Neutrophil (primary cell): ENCODE data around the gene WDR88.

Experiments used
- H3K27ac ChIP-seq: fragments of 200-600 bp; sonication (generic); 2 replicates; pipeline ENCODE4 v1.5.1; 2016; ENCODE audit warnings: mild to moderate bottlenecking, moderate library complexity
- H3K27me3 ChIP-seq: fragments of 200-600 bp; sonication (generic); 2 replicates; pipeline ENCODE4 v1.6.0; 2016; ENCODE audit warnings: mild to moderate bottlenecking
- H3K36me3 ChIP-seq: fragments of 200-600 bp; sonication (generic); 2 replicates; pipeline ENCODE4 v1.5.1; 2017
- H3K4me1 ChIP-seq, 2 experiments: fragments of 200-600 bp in 1 of 2; sonication (generic) in 1 of 2; 1 replicate in 1 of 2; 2 replicates in 1 of 2; pipeline versions ENCODE4 v1.5.1 to v1.6.1; 2013 to 2016; ENCODE audit warnings: low read depth in 1 of 2, low read length in 1 of 2, mild to moderate bottlenecking in 1 of 2, moderate library complexity in 1 of 2; ENCODE audit not compliant: control insufficient read depth in 1 of 2, insufficient read depth in 1 of 2
- H3K4me3 ChIP-seq, 2 experiments: fragments of 200-600 bp in 1 of 2; sonication (generic) in 1 of 2; 1 replicate in 1 of 2; 2 replicates in 1 of 2; pipeline ENCODE4 v1.5.1; 2013 to 2016; ENCODE audit warnings: low read depth in 1 of 2, low read length in 1 of 2, mild to moderate bottlenecking in 1 of 2, moderate library complexity in 1 of 2
- H3K9me3 ChIP-seq: fragments of 200-600 bp; sonication (generic); 2 replicates; pipeline ENCODE4 v1.5.1; 2016
- TF ChIP-seq, protein P1 (sequence below): fragments of 200-600 bp; sonication (generic); IDR thresholded peaks from 2 replicates; pipeline ENCODE4 v1.5.1; 2016; ENCODE audit warnings: antibody characterized with exemption

Gene WDR88

DNA sequence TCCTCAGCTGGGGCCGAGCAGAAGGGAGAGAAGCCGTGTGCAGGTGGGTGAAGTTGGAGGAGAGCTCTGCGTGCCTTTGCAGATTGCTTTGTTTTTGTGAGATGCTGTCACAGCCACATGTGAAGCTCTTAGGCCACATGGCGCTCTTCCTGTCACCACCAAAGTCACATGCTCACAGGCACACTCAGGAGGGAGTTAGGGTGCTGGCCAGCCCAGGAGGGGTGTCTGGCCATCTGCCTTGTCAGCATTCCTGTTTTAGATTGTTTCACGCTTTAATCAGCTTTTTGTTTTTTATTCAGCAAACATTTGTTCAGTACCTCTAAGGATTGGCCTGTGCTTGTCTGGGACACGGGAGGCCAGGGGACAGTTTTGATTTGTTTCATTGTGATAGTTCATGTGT, 29.0 kb upstream of the WDR88 start:
- TF ChIP-seq, protein P1, sequence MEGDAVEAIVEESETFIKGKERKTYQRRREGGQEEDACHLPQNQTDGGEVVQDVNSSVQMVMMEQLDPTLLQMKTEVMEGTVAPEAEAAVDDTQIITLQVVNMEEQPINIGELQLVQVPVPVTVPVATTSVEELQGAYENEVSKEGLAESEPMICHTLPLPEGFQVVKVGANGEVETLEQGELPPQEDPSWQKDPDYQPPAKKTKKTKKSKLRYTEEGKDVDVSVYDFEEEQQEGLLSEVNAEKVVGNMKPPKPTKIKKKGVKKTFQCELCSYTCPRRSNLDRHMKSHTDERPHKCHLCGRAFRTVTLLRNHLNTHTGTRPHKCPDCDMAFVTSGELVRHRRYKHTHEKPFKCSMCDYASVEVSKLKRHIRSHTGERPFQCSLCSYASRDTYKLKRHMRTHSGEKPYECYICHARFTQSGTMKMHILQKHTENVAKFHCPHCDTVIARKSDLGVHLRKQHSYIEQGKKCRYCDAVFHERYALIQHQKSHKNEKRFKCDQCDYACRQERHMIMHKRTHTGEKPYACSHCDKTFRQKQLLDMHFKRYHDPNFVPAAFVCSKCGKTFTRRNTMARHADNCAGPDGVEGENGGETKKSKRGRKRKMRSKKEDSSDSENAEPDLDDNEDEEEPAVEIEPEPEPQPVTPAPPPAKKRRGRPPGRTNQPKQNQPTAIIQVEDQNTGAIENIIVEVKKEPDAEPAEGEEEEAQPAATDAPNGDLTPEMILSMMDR, result no peak
- Histone ChIP-seq H3K4me1 (no peaks in the 10 kb centered on the region), H3K4me3 (no peak overlapping the region), H3K27ac (no peak overlapping the region), H3K36me3 (peaks cover 70% of the 10 kb centered on the region), H3K27me3 (no peaks in the 10 kb centered on the region), H3K9me3 (no peaks in the 10 kb centered on the region)

- TF ChIP-seq, protein P1, result no peak
- Histone ChIP-seq H3K27ac (no peak overlapping the region), H3K4me3 (no peak overlapping the region), H3K4me1 (no peaks in the 10 kb centered on the region), H3K9me3 (no peaks in the 10 kb centered on the region), H3K36me3 (peaks cover 76% of the 10 kb centered on the region), H3K27me3 (no peaks in the 10 kb centered on the region)
Measured at GRCh38 chr19:33108161-33108560, 23.8 kb upstream of the WDR88 start.

DNA sequence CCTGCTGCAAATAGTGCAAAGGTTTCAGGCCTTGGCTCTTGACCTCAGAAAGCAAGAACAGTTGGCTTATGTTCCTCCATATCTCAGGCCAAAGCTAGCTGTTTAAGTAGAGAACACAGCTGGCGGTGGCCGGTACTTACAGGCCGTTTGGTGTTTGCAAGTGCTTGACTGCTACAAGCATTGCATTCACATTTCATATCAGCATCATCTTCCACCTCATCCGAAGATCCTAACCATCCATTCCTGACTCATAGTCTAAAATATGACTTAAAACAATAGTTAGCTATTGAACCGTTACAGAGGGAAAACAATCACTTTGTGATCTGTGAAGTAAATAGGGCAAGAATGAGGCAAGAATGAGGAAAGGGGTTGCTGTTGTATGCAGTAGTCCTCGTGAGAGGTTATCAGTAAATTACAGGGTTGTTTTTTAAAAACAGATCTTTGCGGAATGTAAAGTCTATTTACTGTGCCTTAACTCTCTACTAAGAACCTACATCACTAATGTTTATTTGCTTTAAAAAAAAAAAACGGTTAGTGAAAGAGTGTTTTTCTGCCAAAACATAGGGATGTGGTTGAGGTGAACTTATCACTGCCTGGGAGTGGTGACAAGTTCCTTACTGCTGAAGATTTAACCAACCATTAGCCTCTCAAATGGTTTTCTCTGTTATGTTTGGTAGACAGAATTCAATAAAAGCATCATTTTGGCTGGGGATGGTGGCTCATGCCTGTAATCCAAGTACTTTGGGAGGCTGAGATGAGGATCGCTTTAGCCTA, 21.6 kb upstream of the WDR88 start:
- Histone ChIP-seq H3K36me3 (peaks cover 82% of the 10 kb centered on the region), H3K27ac (no peak overlapping the region), H3K4me1 (no peaks in the 10 kb centered on the region), H3K9me3 (no peaks in the 10 kb centered on the region), H3K4me3 (no peak overlapping the region), H3K27me3 (no peaks in the 10 kb centered on the region)
- TF ChIP-seq, protein P1, result no peak

DNA sequence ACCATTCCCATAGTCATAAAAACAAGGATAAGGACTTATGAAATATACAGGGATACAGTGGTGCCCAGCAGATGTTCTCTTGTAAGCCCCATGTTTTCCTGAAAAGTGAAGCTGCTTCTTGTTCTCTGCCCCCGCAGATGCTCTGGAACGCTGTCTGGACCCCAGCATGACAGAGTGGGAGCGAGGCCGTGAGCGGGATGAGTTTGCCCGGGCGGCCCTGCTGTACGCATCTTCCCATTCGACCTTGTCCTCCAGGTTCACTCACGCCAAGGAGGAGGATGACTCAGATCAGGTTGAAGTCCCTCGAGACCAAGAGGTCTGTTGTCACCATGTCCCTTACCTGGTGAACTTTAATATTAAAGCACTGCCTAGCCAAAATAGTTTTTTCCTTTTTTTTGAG, 20.3 kb upstream of the WDR88 start:
- H3K9me3 ChIP-seq, result no peaks in the 10 kb centered on the region
- no peaks in the 10 kb centered on the region for H3K27me3 ChIP-seq
- no peaks in the 10 kb centered on the region for H3K4me1 ChIP-seq
- TF ChIP-seq, protein P1, result no peak
- no peak overlapping the region for H3K4me3 ChIP-seq
- no peak overlapping the region for H3K27ac ChIP-seq
- peaks cover 84% of the 10 kb centered on the region for H3K36me3 ChIP-seq

GRCh38 chr19:33114312-33114711, 17.6 kb upstream of the WDR88 start:
- Histone ChIP-seq H3K4me1 (no peaks in the 10 kb centered on the region), H3K9me3 (no peaks in the 10 kb centered on the region), H3K27ac (no peak overlapping the region), H3K4me3 (no peak overlapping the region), H3K36me3 (peaks cover 84% of the 10 kb centered on the region), H3K27me3 (no peaks in the 10 kb centered on the region)
- TF ChIP-seq, protein P1, result no peak
